K562 (cell line): Measurements from ENCODE around the gene VARS1. TPM values are rescaled to one million over a fixed set of nuclear protein-coding genes. Genes with fewer than 3 reads are reported as not detected.

Source experiments
- ATAC-seq: fragments of 200-7000 bp; cut with Tn5 transposase; 3 replicates; pipeline ENCODE4 v1.9.1; 2020; ENCODE audit warnings: moderate library complexity
- BruUV-seq: library from RNA; stranded (reverse); fragments of 400-500 nt; replicated peaks from 2 replicates; lab custom pipeline; 2021; lab: Mats Ljungman, UMichigan
- CTCF ChIA-PET: fragments of 300-600 bp; formaldehyde crosslinking; extraction: SDS; loops from one replicate; lab custom pipeline; 2021; ENCODE audit warnings: low intra/inter-chr PET ratio; lab: Yijun Ruan, JAX
- POLR2A ChIA-PET: fragments of 300-600, 350-650 bp; sonication (Branson Sonifier 250); formaldehyde crosslinking; extraction: SDS; loops from one replicate; lab custom pipeline; 2021; ENCODE audit warnings: antibody characterized with exemption, inconsistent platforms; lab: Yijun Ruan, JAX
- DNase-seq, 4 experiments: peaks; one replicate each; pipeline versions ENCODE4 v3.0.0 to v3.0.0-alpha.2; 2011 to 2018; ENCODE audit warnings: low spot score in 3 of 4, mixed read lengths in 3 of 4; ENCODE audit errors: extremely low read depth in 1 of 4
- FAIRE-seq: peaks from 2 replicates; lab custom pipeline; 2011; peaks lifted over from hg19 to GRCh38; lab: Jason Lieb, UNC
- H2AFZ ChIP-seq: 2 replicates; pipeline ENCODE4 v1.6.0; 2011; ENCODE audit warnings: low read depth, low read length, control low read depth, inconsistent platforms
- H3K27ac ChIP-seq: fragments of 200-600 bp; 3 replicates; pipeline ENCODE4 v1.8.0; 2011; ENCODE audit warnings: low read depth, mild to moderate bottlenecking, control low read depth, inconsistent platforms, low read length, moderate library complexity, mixed read lengths; ENCODE audit errors: extremely low read depth
- H3K27me3 ChIP-seq, 2 experiments: fragments of 300-600 bp in 1 of 2; 2 replicates in 1 of 2; 3 replicates in 1 of 2; pipeline versions ENCODE4 v1.6.0 to v1.8.0; 2011; ENCODE audit warnings: inconsistent platforms in 2 of 2, low read length in 2 of 2, mild to moderate bottlenecking in 1 of 2, mixed read lengths in 1 of 2, moderate library complexity in 1 of 2; ENCODE audit not compliant: control insufficient read depth in 2 of 2, insufficient read depth in 2 of 2
- H3K36me3 ChIP-seq: fragments of 300-600 bp; 3 replicates; pipeline ENCODE4 v1.8.0; 2011; ENCODE audit warnings: mild to moderate bottlenecking, low read length, inconsistent platforms; ENCODE audit not compliant: control insufficient read depth, insufficient read depth
- H3K4me1 ChIP-seq, 2 experiments: fragments of 200-600 bp in 1 of 2; replicated peaks in 1 of 2; 2 replicates in 1 of 2; 3 replicates in 1 of 2; pipeline versions ENCODE4 v1.5.1 to v1.8.0; 2011; ENCODE audit warnings: inconsistent platforms in 2 of 2, low read length in 2 of 2, mild to moderate bottlenecking in 1 of 2, mixed read lengths in 1 of 2, moderate library complexity in 1 of 2; ENCODE audit not compliant: control insufficient read depth in 2 of 2, insufficient read depth in 2 of 2
- H3K4me2 ChIP-seq: 2 replicates; pipeline ENCODE4 v1.6.1; 2011; ENCODE audit warnings: low read length, control low read depth, inconsistent platforms, mixed read lengths; ENCODE audit not compliant: insufficient read depth
- H3K4me3 ChIP-seq: fragments of 200-600 bp; sonication (generic), shearing (Covaris generic); 2 replicates; pipeline ENCODE4 v1.5.1; 2016; ENCODE audit warnings: control low read depth, inconsistent platforms
- H3K79me2 ChIP-seq: fragments of 200-600 bp; 3 replicates; pipeline ENCODE4 v1.8.0; 2011; ENCODE audit warnings: low read length, inconsistent platforms; ENCODE audit not compliant: control insufficient read depth, insufficient read depth
- H3K9ac ChIP-seq, 2 experiments: 2 replicates each; pipeline versions ENCODE4 v1.6.0 to v1.6.1; 2011; ENCODE audit warnings: low read depth in 2 of 2, low read length in 2 of 2, control low read depth in 1 of 2, inconsistent platforms in 1 of 2, mild to moderate bottlenecking in 1 of 2, mixed read lengths in 1 of 2; ENCODE audit not compliant: insufficient read depth in 1 of 2
- H3K9me1 ChIP-seq: one replicate; pipeline ENCODE4 v1.6.0; 2011; ENCODE audit warnings: inconsistent platforms, mild to moderate bottlenecking, low read length, moderate library complexity; ENCODE audit not compliant: control insufficient read depth, insufficient read depth
- H3K9me3 ChIP-seq: replicated peaks from 2 replicates; pipeline ENCODE4 v1.5.1; 2011; ENCODE audit warnings: low read depth, low read length, inconsistent platforms; ENCODE audit not compliant: control insufficient read depth, insufficient read depth
- H4K20me1 ChIP-seq: replicated peaks from 2 replicates; pipeline ENCODE4 v1.6.1; 2011; ENCODE audit warnings: low read length, inconsistent platforms, mixed read lengths; ENCODE audit not compliant: control insufficient read depth, insufficient read depth
- HNRNPLL ChIP-seq: fragments of 200-400 bp; formaldehyde crosslinking; IDR thresholded peaks from 2 replicates; pipeline ENCODE4 v1.6.1; 2017; ENCODE audit warnings: low read length, low read depth, mild to moderate bottlenecking; ENCODE audit not compliant: poor library complexity, severe bottlenecking
- JUN ChIP-seq, 2 experiments: sonication (generic) in 1 of 2; formaldehyde crosslinking in 1 of 2; IDR thresholded peaks; 2 replicates each; pipeline versions ENCODE4 v1.6.1 to v1.8.0; 2012 to 2022; ENCODE audit warnings: borderline replicate concordance in 2 of 2, mild to moderate bottlenecking in 2 of 2, improper control_type of control experiment in 1 of 2, low read depth in 1 of 2, low read length in 1 of 2, missing genetic modification reagents in 1 of 2
- OTX1 ChIP-seq: fragments of 450-650 bp; formaldehyde crosslinking; IDR thresholded peaks from 2 replicates; pipeline ENCODE4 v1.4.0; 2022; ENCODE audit warnings: mild to moderate bottlenecking
- PHB2 ChIP-seq: fragments of 450-650 bp; IDR thresholded peaks from 2 replicates; pipeline ENCODE4 v1.6.1; 2017; ENCODE audit warnings: low read depth
- RBM34 ChIP-seq: fragments of 200-400 bp; formaldehyde crosslinking; IDR thresholded peaks from 2 replicates; pipeline ENCODE4 v1.6.1; 2018; ENCODE audit warnings: low read length, borderline replicate concordance; ENCODE audit not compliant: insufficient read depth
- SAFB ChIP-seq: fragments of 200-400 bp; formaldehyde crosslinking; IDR thresholded peaks from 2 replicates; pipeline ENCODE4 v1.6.1; 2017; ENCODE audit warnings: low read depth, low read length, borderline replicate concordance
- SIRT6 ChIP-seq: IDR thresholded peaks from one replicate; pipeline ENCODE4 v1.6.1; 2012; ENCODE audit warnings: low read depth, mild to moderate bottlenecking, control low read depth, inconsistent platforms, low read length, moderate library complexity
- TAF7 ChIP-seq: fragments of 450-650 bp; IDR thresholded peaks from 2 replicates; pipeline ENCODE4 v1.6.1; 2016; ENCODE audit warnings: missing genetic modification characterization, missing compliant biosample characterization
- ZNF551 ChIP-seq: fragments of 250-450 bp; sonication (Bioruptor Pico); IDR thresholded peaks from 2 replicates; pipeline ENCODE4 v1.5.0; 2021; ENCODE audit warnings: mild to moderate bottlenecking, moderate library complexity
- ZNF589 ChIP-seq: fragments of 200-800 bp; sonication (Bioruptor generic); IDR thresholded peaks from 2 replicates; pipeline ENCODE4 v1.6.1; 2016; ENCODE audit warnings: low read depth, missing genetic modification characterization, missing compliant biosample characterization
- WGBS: fragments of 100-300 bp; shearing (Covaris generic); methylation state at CpG from one replicate; pipeline ENCODE4 v1.1.6; 2016; ENCODE audit warnings: low coverage, mixed read lengths; ENCODE audit not compliant: insufficient coverage; ENCODE audit errors: missing lambda C conversion rate; 5-methylcytosine and 5-hydroxymethylcytosine counted together
- in situ Hi-C: fragments of 300-500 bp; cut with MboI; formaldehyde crosslinking; loops from 4 replicates; pipeline ENCODE4 v1.15.0; 2018; ENCODE audit warnings: inconsistent platforms, mixed read lengths
- intact Hi-C: fragments of 100-400 bp; cut with micrococcal nuclease; formaldehyde crosslinking; loops from 2 replicates; pipeline ENCODE4 v1.14.2; 2022
- polyA plus RNA-seq, 8 experiments: library from polyadenylated mRNA; depleted of rRNA in 4 of 8; stranded (reverse) in 5 of 8; unstranded in 3 of 8; fragments of >200 nt; fragmentation: Nextera tagmentation in 2 of 8; fragmentation: Illumina TruSeq in 1 of 8; extraction: Ambion mirVana in 2 of 8; extraction: Trizol in 1 of 8; gene quantifications; 2 replicates each; pipeline versions ENCODE4 v1.2.1 to v1.2.3, GENCODE V29; 2011 to 2014; ENCODE audit warnings: inconsistent platforms in 1 of 8, missing spikeins in 1 of 8
- total RNA-seq, 7 experiments: library from RNA; depleted of rRNA in 6 of 7; stranded (reverse); fragments of >200 nt in 6 of 7; fragmentation: Illumina TruSeq in 2 of 7; extraction: Trizol in 2 of 7; gene quantifications; 2 replicates each; pipeline versions ENCODE4 v1.2.1 to v1.2.3, GENCODE V29; 2011 to 2021; ENCODE audit warnings: low replicate concordance in 1 of 7
- TF ChIP-seq, protein P1 (sequence below), 2 experiments: fragments of 450-650 bp in 1 of 2; sonication (generic) in 1 of 2; formaldehyde crosslinking; conservative IDR thresholded peaks; 2 replicates each; pipeline versions ENCODE4 v1.4.0 to v1.8.1; 2020 to 2022; ENCODE audit warnings: mild to moderate bottlenecking in 1 of 2, missing genetic modification reagents in 1 of 2
- TF ChIP-seq, protein P2 (sequence below): IDR thresholded peaks from 2 replicates; pipeline ENCODE4 v1.6.1; 2014; ENCODE audit warnings: antibody characterized with exemption

Gene VARS1
- total and polyA plus RNA-seq, 9 of the 15 experiments (the other 6 are each of a cell fraction or from before 2014, with no cell fraction given): 2.9 to 488 (median 130) TPM

DNA sequence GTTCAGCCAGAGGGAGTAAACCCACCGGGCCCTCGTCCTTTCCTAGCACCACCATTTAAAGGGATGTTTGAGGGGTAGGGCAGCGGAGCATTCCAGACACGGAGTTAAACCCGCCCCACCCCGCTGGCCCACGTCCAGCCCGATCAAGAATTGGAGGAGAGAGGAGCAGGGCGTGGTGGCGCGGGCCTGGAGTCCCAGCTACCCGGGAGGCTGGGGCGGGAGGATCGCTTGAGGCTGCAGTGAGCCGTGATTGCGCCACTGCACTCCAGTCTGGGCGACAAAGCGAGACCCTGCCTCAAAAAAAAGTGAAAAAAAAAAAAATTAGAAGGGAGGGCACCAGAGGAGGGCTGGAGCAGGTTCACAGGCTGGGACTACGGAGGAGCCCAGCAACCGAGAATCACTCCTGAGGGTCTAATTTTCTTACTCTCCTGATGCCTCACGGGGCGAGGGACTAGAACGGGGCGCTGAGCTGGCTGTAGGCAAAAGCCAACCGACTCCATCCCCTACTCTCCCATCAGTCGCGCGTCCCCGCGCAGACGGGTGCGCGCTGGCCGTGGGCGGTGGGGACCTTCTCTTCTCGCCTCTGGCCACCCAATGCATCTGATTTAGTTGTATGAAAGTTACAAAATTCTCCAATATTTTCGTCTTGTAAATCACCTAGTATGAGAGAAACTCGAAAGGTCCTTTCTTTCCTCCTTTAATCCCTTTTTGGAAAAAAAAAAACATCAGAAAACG, 25.9 kb upstream of the VARS1 start:
- in situ Hi-C loops: no loop called here
- peaks cover 16% of the 10 kb centered on the region for H4K20me1 ChIP-seq
- ChIA-PET POLR2A (interaction anchor here (0.8 to 6.4 kb wide), 20 partner anchors 8 to 1150 kb away, joined by 3 to 93 read pairs (median 6); partner anchors contain the start of genes BAG6, CSNK2B, DDAH2 and GPANK1), CTCF (no interaction called here)
- 2% methylated on average over 39 of the region's 39 CpGs for WGBS
- peaks cover 47 to 56% of the 10 kb centered on the region in 2 experiments for H3K4me1 ChIP-seq
- H3K79me2 ChIP-seq: peaks cover 67% of the 10 kb centered on the region
- H3K9ac ChIP-seq: peak overlapping the region; percentile 69 to 92
- H2AFZ ChIP-seq: peak overlapping the region; percentile 90
- FAIRE-seq: no peak
- H3K9me3 ChIP-seq: no peaks in the 10 kb centered on the region
- H3K36me3 ChIP-seq: peaks cover 23% of the 10 kb centered on the region
- ATAC-seq: peak; percentile 64
- H3K4me3 ChIP-seq: peak overlapping the region; percentile 59
- DNase-seq: peak; percentile 70 to 92 (median 76)
- peak overlapping the region; percentile 99 for H3K27ac ChIP-seq
- TSS peak; percentile 74 for BruUV-seq
- peak overlapping the region; percentile 84 for H3K4me2 ChIP-seq
- no peaks in the 10 kb centered on the region for H3K27me3 ChIP-seq
- intact Hi-C loops: loop anchor here (10.0 kb wide), 1 partner anchor 353 kb away; the partner anchor contains the start of genes AGPAT1 and RNF5
- H3K9me1 ChIP-seq: no peaks in the 10 kb centered on the region
- TF ChIP-seq ZNF551 (no peak), PHB2 (0 out of 2 replicates have a peak, but pooled peaks have one; percentile 23), ZNF589 (peak; percentile 82; the same call in 1 of the 2 replicates), OTX1 (CRISPR knock-in tag) (0 out of 2 replicates have a peak, but pooled peaks have one; percentile 42), SAFB (no peak), SIRT6 (no peak), JUN (IDR thresholded peaks at IDR 0.05; ENCODE audit: borderline replicate concordance, low read depth, low read length) (no peak), JUN (CRISPR knock-in tag; IDR thresholded peaks at IDR 0.05; ENCODE audit: borderline replicate concordance) (no peak), HNRNPLL (peak; percentile 79), RBM34 (no peak), TAF7 (peak; percentile 52; the same call in 1 of the 2 replicates)
- TF ChIP-seq, protein P1, sequence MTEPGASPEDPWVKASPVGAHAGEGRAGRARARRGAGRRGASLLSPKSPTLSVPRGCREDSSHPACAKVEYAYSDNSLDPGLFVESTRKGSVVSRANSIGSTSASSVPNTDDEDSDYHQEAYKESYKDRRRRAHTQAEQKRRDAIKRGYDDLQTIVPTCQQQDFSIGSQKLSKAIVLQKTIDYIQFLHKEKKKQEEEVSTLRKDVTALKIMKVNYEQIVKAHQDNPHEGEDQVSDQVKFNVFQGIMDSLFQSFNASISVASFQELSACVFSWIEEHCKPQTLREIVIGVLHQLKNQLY (CRISPR knock-in tag; conservative IDR thresholded peaks at IDR 0.05): 0 out of 4 replicates have a peak, but pooled peaks of 1 of the 2 experiments have one; percentile 31
- TF ChIP-seq, protein P2, sequence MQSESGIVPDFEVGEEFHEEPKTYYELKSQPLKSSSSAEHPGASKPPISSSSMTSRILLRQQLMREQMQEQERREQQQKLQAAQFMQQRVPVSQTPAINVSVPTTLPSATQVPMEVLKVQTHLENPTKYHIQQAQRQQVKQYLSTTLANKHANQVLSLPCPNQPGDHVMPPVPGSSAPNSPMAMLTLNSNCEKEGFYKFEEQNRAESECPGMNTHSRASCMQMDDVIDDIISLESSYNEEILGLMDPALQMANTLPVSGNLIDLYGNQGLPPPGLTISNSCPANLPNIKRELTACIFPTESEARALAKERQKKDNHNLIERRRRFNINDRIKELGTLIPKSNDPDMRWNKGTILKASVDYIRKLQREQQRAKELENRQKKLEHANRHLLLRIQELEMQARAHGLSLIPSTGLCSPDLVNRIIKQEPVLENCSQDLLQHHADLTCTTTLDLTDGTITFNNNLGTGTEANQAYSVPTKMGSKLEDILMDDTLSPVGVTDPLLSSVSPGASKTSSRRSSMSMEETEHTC: 0 out of 2 replicates have a peak, but pooled peaks have one; percentile 41
